SK-N-MC (cell line): ENCODE measurements around the gene CAMKMT.

ENCODE experiments used
- EZH2 ChIP-seq: fragments of 200-600 bp; sonication (generic); IDR thresholded peaks from one replicate; pipeline ENCODE4 v1.6.1; 2017; ENCODE audit warnings: antibody characterized with exemption
- POLR2AphosphoS5 ChIP-seq: IDR thresholded peaks from 2 replicates; pipeline ENCODE4 v1.6.1; 2012; ENCODE audit warnings: mild to moderate bottlenecking, low read depth, low read length, borderline replicate concordance

GRCh38 chr2:44510246-44510645, 148.5 kb downstream of the CAMKMT start:
- no peak for TF ChIP-seq EZH2
- TF ChIP-seq POLR2AphosphoS5 = no peak
